GM20431 (cell line): ENCODE results near the gene COQ10A.

Source experiments
- in situ Hi-C: fragments of 300-500 bp; cut with MseI, MboI; formaldehyde crosslinking; loops from one replicate; pipeline ENCODE4 v1.15.0; 2020; ENCODE audit warnings: low sequenced_read_pairs; ENCODE audit not compliant: unreplicated experiment

The COQ10A gene

GRCh38 chr12:56266693-56267442, at the start of gene COQ10A:
Gene COQ10A, plus strand, starts transcription at chr12:56266942. Its CDS starts 177 bp downstream, at chr12:56267119.
- in situ Hi-C loops = no loop called here

GRCh38 chr12:56219840-56220239, 46.9 kb upstream of the COQ10A start:
- in situ Hi-C loops = no loop called here

- in situ Hi-C loops = no loop called here
These were observed 46.0 kb upstream of the COQ10A start for GRCh38 chr12:56220611-56221231.

GRCh38 chr12:56221232-56221756, 45.4 kb upstream of the COQ10A start:
- in situ Hi-C loops = no loop called here

- in situ Hi-C loops = no loop called here
These were observed 44.8 kb upstream of the COQ10A start, which contains the start of gene RNF41 for GRCh38 chr12:56221757-56222530. Gene RNF41, minus strand, starts transcription at chr12:56221922. Its CDS starts 7,875 bp downstream, at chr12:56214047.

GRCh38 chr12:56222531-56222895, 44.2 kb upstream of the COQ10A start:
- in situ Hi-C loops = no loop called here

GRCh38 chr12:56223571-56224101, 43.1 kb upstream of the COQ10A start:
- in situ Hi-C loops = no loop called here

- in situ Hi-C loops = no loop called here
These were observed 42.5 kb upstream of the COQ10A start, which contains the start of gene NABP2 for GRCh38 chr12:56224102-56224701. Gene NABP2, plus strand, starts transcription at chr12:56224342. Its CDS starts 515 bp downstream, at chr12:56224857.

GRCh38 chr12:56224954-56225353, 41.8 kb upstream of the COQ10A start:
- in situ Hi-C loops = no loop called here

GRCh38 chr12:56229082-56229481, 37.7 kb upstream of the COQ10A start:
- in situ Hi-C loops = no loop called here

- in situ Hi-C loops = no loop called here
These were observed 36.8 kb upstream of the COQ10A start, which contains the start of gene SLC39A5 for GRCh38 chr12:56229916-56230431. Gene SLC39A5, plus strand, starts transcription at chr12:56230051. Its CDS starts 1,224 bp downstream, at chr12:56231275.

- in situ Hi-C loops = no loop called here
These were observed 36.1 kb upstream of the COQ10A start for GRCh38 chr12:56230432-56231183.

- in situ Hi-C loops = no loop called here
These were observed 35.6 kb upstream of the COQ10A start for GRCh38 chr12:56231184-56231582.

GRCh38 chr12:56234746-56235436, 31.9 kb upstream of the COQ10A start:
- in situ Hi-C loops = no loop called here

- in situ Hi-C loops = no loop called here
These were observed 30.7 kb upstream of the COQ10A start for GRCh38 chr12:56236091-56236490.

GRCh38 chr12:56236985-56237384, 29.8 kb upstream of the COQ10A start:
- in situ Hi-C loops = no loop called here

- in situ Hi-C loops = no loop called here
These were observed 29.2 kb upstream of the COQ10A start for GRCh38 chr12:56237552-56237951.
